ENCODE measurements around the gene NEMP1.

DNA sequence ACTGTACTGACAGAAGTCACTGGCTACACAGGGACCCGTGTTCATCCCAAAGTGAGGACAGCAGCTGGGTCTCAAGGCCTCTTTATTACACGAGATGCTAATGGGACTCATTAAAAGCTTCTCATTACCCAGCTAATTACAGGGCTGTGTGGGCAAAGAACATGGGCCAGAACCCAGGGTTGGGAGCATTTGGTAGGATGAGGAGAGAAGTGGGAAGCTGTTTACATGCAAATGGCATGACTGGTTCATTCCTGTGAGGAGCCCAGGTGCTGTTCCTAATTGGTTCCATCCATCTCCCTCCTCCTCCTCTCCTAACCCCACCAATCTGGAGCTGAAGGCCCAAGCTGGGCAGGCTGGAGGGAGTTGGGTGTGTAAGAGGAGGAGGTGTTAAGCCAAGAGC, 53.4 kb downstream of the NEMP1 start:
- TF ChIP-seq, protein P1, sequence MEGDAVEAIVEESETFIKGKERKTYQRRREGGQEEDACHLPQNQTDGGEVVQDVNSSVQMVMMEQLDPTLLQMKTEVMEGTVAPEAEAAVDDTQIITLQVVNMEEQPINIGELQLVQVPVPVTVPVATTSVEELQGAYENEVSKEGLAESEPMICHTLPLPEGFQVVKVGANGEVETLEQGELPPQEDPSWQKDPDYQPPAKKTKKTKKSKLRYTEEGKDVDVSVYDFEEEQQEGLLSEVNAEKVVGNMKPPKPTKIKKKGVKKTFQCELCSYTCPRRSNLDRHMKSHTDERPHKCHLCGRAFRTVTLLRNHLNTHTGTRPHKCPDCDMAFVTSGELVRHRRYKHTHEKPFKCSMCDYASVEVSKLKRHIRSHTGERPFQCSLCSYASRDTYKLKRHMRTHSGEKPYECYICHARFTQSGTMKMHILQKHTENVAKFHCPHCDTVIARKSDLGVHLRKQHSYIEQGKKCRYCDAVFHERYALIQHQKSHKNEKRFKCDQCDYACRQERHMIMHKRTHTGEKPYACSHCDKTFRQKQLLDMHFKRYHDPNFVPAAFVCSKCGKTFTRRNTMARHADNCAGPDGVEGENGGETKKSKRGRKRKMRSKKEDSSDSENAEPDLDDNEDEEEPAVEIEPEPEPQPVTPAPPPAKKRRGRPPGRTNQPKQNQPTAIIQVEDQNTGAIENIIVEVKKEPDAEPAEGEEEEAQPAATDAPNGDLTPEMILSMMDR (conservative IDR thresholded peaks at IDR 0.05), result no peak
- TF ChIP-seq EZH2 (IDR thresholded peaks at IDR 0.05; ENCODE audit: low read depth), result no peak

All from PC-9 (cell line).